KOPT-K1 (cell line): Measurements from ENCODE around the gene QSOX2.

Source experiments
- H3K27ac ChIP-seq: fragments of 200-600 bp; sonication (generic); 2 replicates; pipeline ENCODE4 v1.5.1; 2016; ENCODE audit warnings: antibody characterized with exemption, mild to moderate bottlenecking, low read depth, low read length; ENCODE audit not compliant: poor library complexity, severe bottlenecking
- H3K36me3 ChIP-seq: fragments of 200-600 bp; sonication (generic); 2 replicates; pipeline ENCODE4 v1.5.1; 2017; ENCODE audit warnings: antibody characterized with exemption, mild to moderate bottlenecking, low read length, moderate library complexity; ENCODE audit not compliant: insufficient read depth
- H3K9me3 ChIP-seq: fragments of 200-600 bp; sonication (generic); 2 replicates; pipeline ENCODE4 v1.5.1; 2017; ENCODE audit warnings: antibody characterized with exemption, low read length, mild to moderate bottlenecking; ENCODE audit not compliant: insufficient read depth, poor library complexity, severe bottlenecking

The QSOX2 gene

GRCh38 chr9:136185596-136186366 is 59.8 kb downstream of the QSOX2 start:
- Histone ChIP-seq H3K27ac (no peak overlapping the region), H3K36me3 (no peaks in the 10 kb centered on the region), H3K9me3 (no peaks in the 10 kb centered on the region)

GRCh38 chr9:136185066-136185465 is 60.5 kb downstream of the QSOX2 start:
- Histone ChIP-seq H3K27ac (no peak overlapping the region), H3K9me3 (no peaks in the 10 kb centered on the region), H3K36me3 (no peaks in the 10 kb centered on the region)

- H3K36me3 ChIP-seq: no peaks in the 10 kb centered on the region
- H3K9me3 ChIP-seq: no peaks in the 10 kb centered on the region
- H3K27ac ChIP-seq: no peak overlapping the region
These were observed 62.7 kb downstream of the QSOX2 start for GRCh38 chr9:136182850-136183422.

- H3K36me3 ChIP-seq: no peaks in the 10 kb centered on the region
- H3K27ac ChIP-seq: no peak overlapping the region
These were observed 63.2 kb downstream of the QSOX2 start for GRCh38 chr9:136182420-136182787.

GRCh38 chr9:136181784-136182419 is 63.7 kb downstream of the QSOX2 start:
- H3K36me3 ChIP-seq: no peaks in the 10 kb centered on the region
- H3K27ac ChIP-seq: no peak overlapping the region
- no peaks in the 10 kb centered on the region for H3K9me3 ChIP-seq

More at GRCh38 chr9:136182420-136182787, 63.2 kb downstream of the QSOX2 start:
- H3K9me3 ChIP-seq: no peaks in the 10 kb centered on the region

GRCh38 chr9:136180586-136180985 is 65.0 kb downstream of the QSOX2 start:
- Histone ChIP-seq H3K27ac (no peak overlapping the region), H3K36me3 (no peaks in the 10 kb centered on the region), H3K9me3 (no peaks in the 10 kb centered on the region)

- H3K9me3 ChIP-seq: no peaks in the 10 kb centered on the region
- H3K36me3 ChIP-seq: no peaks in the 10 kb centered on the region
- no peak overlapping the region for H3K27ac ChIP-seq
These were observed 65.9 kb downstream of the QSOX2 start for GRCh38 chr9:136179761-136180160.

- Histone ChIP-seq H3K9me3 (no peaks in the 10 kb centered on the region), H3K27ac (no peak overlapping the region), H3K36me3 (no peaks in the 10 kb centered on the region)
These were observed 66.5 kb downstream of the QSOX2 start for GRCh38 chr9:136179101-136179616.

GRCh38 chr9:136178773-136179075 is 66.9 kb downstream of the QSOX2 start:
- Histone ChIP-seq H3K9me3 (no peaks in the 10 kb centered on the region), H3K36me3 (no peaks in the 10 kb centered on the region)

GRCh38 chr9:136178061-136178772 is 67.4 kb downstream of the QSOX2 start:
- Histone ChIP-seq H3K27ac (no peak overlapping the region), H3K9me3 (no peaks in the 10 kb centered on the region)

More at GRCh38 chr9:136178773-136179075, 66.9 kb downstream of the QSOX2 start:
- no peak overlapping the region for H3K27ac ChIP-seq

GRCh38 chr9:136177224-136177623 is 68.4 kb downstream of the QSOX2 start:
- no peaks in the 10 kb centered on the region for H3K36me3 ChIP-seq
- H3K27ac ChIP-seq: no peak overlapping the region

More at GRCh38 chr9:136178061-136178772, 67.4 kb downstream of the QSOX2 start:
- H3K36me3 ChIP-seq: no peaks in the 10 kb centered on the region

GRCh38 chr9:136175616-136176197 is 69.9 kb downstream of the QSOX2 start:
- Histone ChIP-seq H3K36me3 (no peaks in the 10 kb centered on the region), H3K9me3 (no peaks in the 10 kb centered on the region), H3K27ac (no peak overlapping the region)

More at GRCh38 chr9:136177224-136177623, 68.4 kb downstream of the QSOX2 start:
- no peaks in the 10 kb centered on the region for H3K9me3 ChIP-seq

- no peaks in the 10 kb centered on the region for H3K9me3 ChIP-seq
- no peaks in the 10 kb centered on the region for H3K36me3 ChIP-seq
- H3K27ac ChIP-seq: no peak overlapping the region
These were observed 70.6 kb downstream of the QSOX2 start for GRCh38 chr9:136174779-136175615.

- no peaks in the 10 kb centered on the region for H3K9me3 ChIP-seq
- H3K36me3 ChIP-seq: no peaks in the 10 kb centered on the region
- no peak overlapping the region for H3K27ac ChIP-seq
These were observed 71.8 kb downstream of the QSOX2 start for GRCh38 chr9:136173648-136174290.
